Spleen (tissue), 11 donors: ENCODE measurements around the gene CALCB. TPM values are rescaled to one million over a fixed set of nuclear protein-coding genes. Genes with fewer than 3 reads are reported as not detected.

Experiments
- DNase-seq: peaks from one replicate; pipeline ENCODE4 v3.0.0-alpha.2; 2020
- H3K27ac ChIP-seq, 8 donors: fragments of 200-600 bp; sonication (generic) in 7 of 8; 1 replicate in 4 of 8; 2 replicates in 4 of 8; pipeline versions ENCODE4 v1.5.0 to v1.8.0; 2016 to 2021; ENCODE audit warnings: inconsistent platforms in 4 of 8, mild to moderate bottlenecking in 4 of 8, moderate library complexity in 1 of 8
- H3K27me3 ChIP-seq, 7 donors: fragments of 200-600 bp; sonication (generic) in 6 of 7; replicated peaks in 1 of 7; 1 replicate in 4 of 7; 2 replicates in 3 of 7; pipeline versions ENCODE4 v1.5.0 to v1.8.0; 2016 to 2021; ENCODE audit warnings: inconsistent platforms in 3 of 7, mild to moderate bottlenecking in 1 of 7
- H3K36me3 ChIP-seq, 6 donors: fragments of 200-600 bp; sonication (generic) in 5 of 6; 1 replicate in 4 of 6; 2 replicates in 2 of 6; pipeline versions ENCODE4 v1.5.0 to v1.8.0; 2016 to 2021; ENCODE audit warnings: inconsistent platforms in 2 of 6
- H3K4me1 ChIP-seq, 6 donors: fragments of 200-600 bp; sonication (generic) in 5 of 6; 1 replicate in 3 of 6; 2 replicates in 3 of 6; pipeline versions ENCODE4 v1.5.0 to v1.8.0; 2016 to 2021; ENCODE audit warnings: inconsistent platforms in 3 of 6
- H3K4me3 ChIP-seq, 8 donors: fragments of 200-600 bp; sonication (generic) in 7 of 8; 1 replicate in 4 of 8; 2 replicates in 4 of 8; pipeline versions ENCODE4 v1.5.0 to v1.8.0; 2016 to 2021; ENCODE audit warnings: inconsistent platforms in 4 of 8, mild to moderate bottlenecking in 4 of 8, moderate library complexity in 2 of 8
- H3K9me3 ChIP-seq, 8 donors: fragments of 200-600 bp; sonication (generic) in 7 of 8; 1 replicate in 4 of 8; 2 replicates in 4 of 8; pipeline versions ENCODE4 v1.5.0 to v1.8.0; 2016 to 2021; ENCODE audit warnings: inconsistent platforms in 4 of 8
- POLR2A ChIP-seq, 3 donors: fragments of 450-650 bp; IDR thresholded peaks; one replicate each; pipeline ENCODE4 v1.5.1; 2017; ENCODE audit warnings: antibody characterized with exemption in 3 of 3, mild to moderate bottlenecking in 1 of 3
- POLR2AphosphoS5 ChIP-seq, 3 donors: sonication (generic); formaldehyde crosslinking; IDR thresholded peaks; one replicate each; pipeline ENCODE4 v1.5.1; 2017; ENCODE audit warnings: antibody characterized with exemption in 3 of 3
- WGBS, 5 donors: extraction: QIAGEN DNeasy Blood & Tissue Kit in 3 of 5; methylation state at CpG; one replicate each; pipeline versions ENCODE4 v1.1.5 to v1.1.7; 2013 to 2018; 5-methylcytosine and 5-hydroxymethylcytosine counted together
- intact Hi-C: fragments of 100-400 bp; cut with DNase I; formaldehyde crosslinking; loops from one replicate; pipeline ENCODE4 v1.15.0; 2023; ENCODE audit warnings: low total_unique reads
- polyA plus RNA-seq, 3 donors: library from polyadenylated mRNA; stranded (reverse); fragments of 200-250 nt; gene quantifications; one replicate each; pipeline ENCODE4 v1.2.1, GENCODE V29; 2013
- total RNA-seq, 7 donors: library from RNA; depleted of rRNA in 3 of 7; stranded (reverse); fragments of >200 nt in 3 of 7; fragmentation: NEBNext Ultra II Directional in 4 of 7; extraction: Animal tissue kit (Norgen Biotek cat#: 25700) in 4 of 7; gene quantifications; one replicate each; pipeline versions ENCODE4 v1.1.0 to v1.2.1, GENCODE V29; 2016 to 2021
- TF ChIP-seq, protein P1 (sequence below), 11 experiments: fragments of 200-600 bp in 7 of 11; fragments of 450-650 bp in 4 of 11; sonication (generic) in 4 of 11; IDR thresholded peaks in 8 of 11; conservative IDR thresholded peaks in 3 of 11; 1 replicate in 7 of 11; 2 replicates in 4 of 11; pipeline versions ENCODE4 v1.4.0 to v1.8.0; 2016 to 2021; ENCODE audit warnings: antibody characterized with exemption in 11 of 11, inconsistent platforms in 4 of 11, mild to moderate bottlenecking in 1 of 11
- donor health status: healthy with polysubstance abuse.
- donor health status: DM: no; HTN: no; CAD: no; lungs with moderate emphysema.
- donor health status: DM: no; HTN: no; CAD: no.
- donor health status: Bipolar disorder and iron deficiency.
- donor health status: healthy.
- donor health status: DM: no; HTN: no; CAD: no.
- donor health status: DM: yes; HTN: yes; CAD: no.

Gene CALCB
- total and polyA plus RNA-seq, 10 donors, result 0.03 to 1.2 (median 0.41) TPM; not detected in 2

GRCh38 chr11:15104166-15104565 is 30.8 kb downstream of the CALCB start:
- Histone ChIP-seq H3K36me3 (no peaks in the 10 kb centered on the region), H3K4me3 (no peak overlapping the region), H3K9me3 (peaks cover 0 to 22% (median 14%) of the 10 kb centered on the region in 8 donors), H3K27ac (no peak overlapping the region), H3K27me3 (peaks cover 0 to 21% (median 3%) of the 10 kb centered on the region in 7 donors), H3K4me1 (peaks cover 0 to 19% (median 6%) of the 10 kb centered on the region in 6 donors)
- WGBS, 5 donors, result 89 to 99% (median 97%) methylated on average over 2 of the region's 2 CpGs
- intact Hi-C loops, result no loop called here
- no peak for TF ChIP-seq POLR2A (IDR thresholded peaks at IDR 0.05)
- TF ChIP-seq, protein P1, sequence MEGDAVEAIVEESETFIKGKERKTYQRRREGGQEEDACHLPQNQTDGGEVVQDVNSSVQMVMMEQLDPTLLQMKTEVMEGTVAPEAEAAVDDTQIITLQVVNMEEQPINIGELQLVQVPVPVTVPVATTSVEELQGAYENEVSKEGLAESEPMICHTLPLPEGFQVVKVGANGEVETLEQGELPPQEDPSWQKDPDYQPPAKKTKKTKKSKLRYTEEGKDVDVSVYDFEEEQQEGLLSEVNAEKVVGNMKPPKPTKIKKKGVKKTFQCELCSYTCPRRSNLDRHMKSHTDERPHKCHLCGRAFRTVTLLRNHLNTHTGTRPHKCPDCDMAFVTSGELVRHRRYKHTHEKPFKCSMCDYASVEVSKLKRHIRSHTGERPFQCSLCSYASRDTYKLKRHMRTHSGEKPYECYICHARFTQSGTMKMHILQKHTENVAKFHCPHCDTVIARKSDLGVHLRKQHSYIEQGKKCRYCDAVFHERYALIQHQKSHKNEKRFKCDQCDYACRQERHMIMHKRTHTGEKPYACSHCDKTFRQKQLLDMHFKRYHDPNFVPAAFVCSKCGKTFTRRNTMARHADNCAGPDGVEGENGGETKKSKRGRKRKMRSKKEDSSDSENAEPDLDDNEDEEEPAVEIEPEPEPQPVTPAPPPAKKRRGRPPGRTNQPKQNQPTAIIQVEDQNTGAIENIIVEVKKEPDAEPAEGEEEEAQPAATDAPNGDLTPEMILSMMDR (IDR thresholded peaks at IDR 0.05 in 8 of 11, conservative IDR thresholded peaks at IDR 0.05 in 3 of 11), result no peak
- TF ChIP-seq POLR2AphosphoS5 (IDR thresholded peaks at IDR 0.05), result no peak
- DNase-seq, result no peak

- intact Hi-C loops, result no loop called here
- peaks cover 0 to 3% (median 0%) of the 10 kb centered on the region in 7 donors for H3K27me3 ChIP-seq
- WGBS, 5 donors, result 84 to 91% (median 88%) methylated on average over 8 of the region's 8 CpGs
- H3K9me3 ChIP-seq, result peaks cover 0 to 22% (median 14%) of the 10 kb centered on the region in 8 donors
- H3K4me3 ChIP-seq, result no peak overlapping the region
- H3K27ac ChIP-seq, result no peak overlapping the region
- DNase-seq, result no peak
- no peaks in the 10 kb centered on the region for H3K36me3 ChIP-seq
- TF ChIP-seq POLR2A (IDR thresholded peaks at IDR 0.05), result no peak
- TF ChIP-seq POLR2AphosphoS5 (IDR thresholded peaks at IDR 0.05), result no peak
- TF ChIP-seq, protein P1 (IDR thresholded peaks at IDR 0.05 in 8 of 11, conservative IDR thresholded peaks at IDR 0.05 in 3 of 11), result no peak
- H3K4me1 ChIP-seq, result peaks cover 0 to 16% (median 6%) of the 10 kb centered on the region in 6 donors
These were observed 33.0 kb downstream of the CALCB start for GRCh38 chr11:15106201-15106965.

- H3K4me1 ChIP-seq, result peaks cover 0 to 24% (median 6%) of the 10 kb centered on the region in 6 donors
- H3K27me3 ChIP-seq, result no peaks in the 10 kb centered on the region
- no peak for DNase-seq
- H3K9me3 ChIP-seq, result peaks cover 0 to 21% (median 14%) of the 10 kb centered on the region in 8 donors
- no peak overlapping the region for H3K27ac ChIP-seq
- no peak overlapping the region for H3K4me3 ChIP-seq
- TF ChIP-seq, protein P1 (IDR thresholded peaks at IDR 0.05 in 8 of 11, conservative IDR thresholded peaks at IDR 0.05 in 3 of 11), result no peak
- no peak for TF ChIP-seq POLR2A (IDR thresholded peaks at IDR 0.05)
- no peak for TF ChIP-seq POLR2AphosphoS5 (IDR thresholded peaks at IDR 0.05)
- H3K36me3 ChIP-seq, result no peaks in the 10 kb centered on the region
- intact Hi-C loops, result no loop called here
- 44 to 58% (median 57%) methylated on average over 4 of the region's 4 CpGs for WGBS, 5 donors
These were observed 34.5 kb downstream of the CALCB start for GRCh38 chr11:15107730-15108515.
